AG09309 (cell line): ENCODE measurements around the gene SLC35F3.

ENCODE experiments used
- DNase-seq: peaks from one replicate; pipeline ENCODE4 v3.0.0-alpha.2; 2010; ENCODE audit warnings: low read depth
- H3K4me3 ChIP-seq: 2 replicates; pipeline ENCODE4 v1.5.1; 2011; ENCODE audit warnings: mild to moderate bottlenecking, low read depth, low read length, moderate library complexity; ENCODE audit not compliant: control insufficient read depth
- TF ChIP-seq, protein P1 (sequence below): IDR thresholded peaks from 2 replicates; pipeline ENCODE4 v1.5.1; 2011; ENCODE audit warnings: mild to moderate bottlenecking, low read depth, low read length, inconsistent platforms; ENCODE audit not compliant: insufficient read depth, control insufficient read depth; ENCODE audit errors: missing control alignments

SLC35F3 gene

DNA sequence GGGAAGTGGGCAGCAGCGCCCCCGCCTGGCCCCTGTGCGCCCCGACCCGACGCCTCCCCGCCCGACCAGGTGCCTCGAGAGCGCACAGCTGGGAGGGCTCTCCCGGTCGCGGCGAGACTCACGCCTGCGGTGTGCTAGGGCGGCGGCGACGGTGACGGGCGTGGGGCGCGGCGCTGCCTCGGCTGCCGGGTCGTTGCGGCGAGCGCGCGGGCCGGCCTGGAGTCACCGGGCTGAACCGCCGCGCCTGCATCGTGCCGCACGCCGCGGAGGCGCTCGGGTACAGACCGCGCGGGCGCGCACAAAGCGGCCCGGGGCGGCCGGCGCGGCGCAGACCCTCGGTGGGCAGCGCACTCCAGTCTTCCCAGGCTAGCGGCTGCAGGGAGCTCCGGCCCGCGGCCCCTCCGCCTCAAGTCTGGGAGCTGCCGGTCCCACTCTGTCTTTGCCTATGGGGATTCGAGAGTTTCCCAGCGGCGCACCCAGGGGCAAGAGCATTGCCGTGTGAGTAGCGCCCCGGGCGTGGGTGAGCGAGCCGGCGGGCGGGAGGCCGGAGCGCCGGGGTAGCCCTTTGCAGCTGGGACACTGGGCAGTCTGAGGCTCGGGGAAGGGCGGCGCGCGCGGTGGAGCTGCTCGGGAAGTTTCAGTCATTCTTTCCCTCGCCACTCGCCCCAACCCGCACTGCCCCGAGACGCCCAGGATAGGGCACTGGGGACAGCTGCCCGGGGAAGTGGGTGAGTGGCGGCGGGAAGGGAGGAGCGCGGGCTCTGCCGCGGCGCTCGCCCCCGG is at the start of gene SLC35F3:
TSS of gene SLC35F3 (plus strand) at position 44 of the 783 bp plus-strand sequence.
- TF ChIP-seq, protein P1, sequence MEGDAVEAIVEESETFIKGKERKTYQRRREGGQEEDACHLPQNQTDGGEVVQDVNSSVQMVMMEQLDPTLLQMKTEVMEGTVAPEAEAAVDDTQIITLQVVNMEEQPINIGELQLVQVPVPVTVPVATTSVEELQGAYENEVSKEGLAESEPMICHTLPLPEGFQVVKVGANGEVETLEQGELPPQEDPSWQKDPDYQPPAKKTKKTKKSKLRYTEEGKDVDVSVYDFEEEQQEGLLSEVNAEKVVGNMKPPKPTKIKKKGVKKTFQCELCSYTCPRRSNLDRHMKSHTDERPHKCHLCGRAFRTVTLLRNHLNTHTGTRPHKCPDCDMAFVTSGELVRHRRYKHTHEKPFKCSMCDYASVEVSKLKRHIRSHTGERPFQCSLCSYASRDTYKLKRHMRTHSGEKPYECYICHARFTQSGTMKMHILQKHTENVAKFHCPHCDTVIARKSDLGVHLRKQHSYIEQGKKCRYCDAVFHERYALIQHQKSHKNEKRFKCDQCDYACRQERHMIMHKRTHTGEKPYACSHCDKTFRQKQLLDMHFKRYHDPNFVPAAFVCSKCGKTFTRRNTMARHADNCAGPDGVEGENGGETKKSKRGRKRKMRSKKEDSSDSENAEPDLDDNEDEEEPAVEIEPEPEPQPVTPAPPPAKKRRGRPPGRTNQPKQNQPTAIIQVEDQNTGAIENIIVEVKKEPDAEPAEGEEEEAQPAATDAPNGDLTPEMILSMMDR: no peak
- DNase-seq: no peak
- H3K4me3 ChIP-seq: no peak within 1 kb of the TSS

DNA sequence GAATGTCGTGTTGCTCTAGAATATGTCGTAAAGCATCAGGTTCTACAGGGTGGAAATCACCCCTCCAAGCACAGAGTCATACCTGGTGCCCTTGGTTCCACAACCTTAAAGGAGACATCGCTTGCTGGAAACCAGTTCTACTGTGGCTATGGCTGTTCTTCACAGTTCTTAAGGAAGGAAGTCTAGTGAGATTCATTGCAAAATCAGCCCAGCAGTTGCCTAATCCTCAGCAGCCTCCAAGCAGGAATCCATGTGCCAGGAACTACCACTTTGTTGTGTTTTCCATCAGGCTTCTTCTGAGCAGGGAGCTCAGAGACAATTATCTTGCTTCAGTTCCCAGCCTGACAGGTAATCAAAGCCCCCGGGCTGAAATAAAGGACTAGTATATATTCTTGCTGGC is 45.0 kb upstream of the SLC35F3 start:
- TF ChIP-seq, protein P1: no peak
- no peak for DNase-seq
- no peak overlapping the region for H3K4me3 ChIP-seq

DNA sequence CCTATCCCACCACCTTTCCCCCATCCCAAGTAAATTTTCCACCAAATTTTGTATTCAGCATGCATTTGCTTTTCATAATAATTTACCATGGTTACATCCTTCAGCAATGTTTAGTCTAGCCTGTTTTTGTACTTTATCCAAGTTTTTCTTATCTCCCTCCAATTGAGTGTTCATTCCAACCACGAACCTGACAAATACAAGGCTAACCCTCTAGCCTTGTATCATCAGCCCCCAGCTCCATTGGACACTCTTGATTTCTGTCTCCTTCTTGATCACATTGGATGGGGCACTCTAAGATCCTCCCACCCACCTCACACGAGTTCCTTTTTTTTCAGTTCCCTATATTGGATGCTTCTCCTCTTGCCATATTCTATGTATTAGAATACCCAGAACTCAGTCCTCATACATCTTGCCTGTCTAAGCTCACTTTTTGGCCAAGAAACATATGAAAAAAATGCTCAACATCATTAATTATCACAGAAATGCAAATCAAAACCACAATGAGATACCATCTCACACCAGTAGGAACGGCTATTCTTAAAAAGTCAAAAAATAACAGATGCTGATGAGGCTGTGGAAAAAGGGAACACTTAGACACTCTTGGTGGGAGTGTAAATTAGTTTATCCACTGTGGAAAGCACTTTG is 40.5 kb upstream of the SLC35F3 start:
- TF ChIP-seq, protein P1: no peak
- no peak for DNase-seq
- no peak overlapping the region for H3K4me3 ChIP-seq

DNA sequence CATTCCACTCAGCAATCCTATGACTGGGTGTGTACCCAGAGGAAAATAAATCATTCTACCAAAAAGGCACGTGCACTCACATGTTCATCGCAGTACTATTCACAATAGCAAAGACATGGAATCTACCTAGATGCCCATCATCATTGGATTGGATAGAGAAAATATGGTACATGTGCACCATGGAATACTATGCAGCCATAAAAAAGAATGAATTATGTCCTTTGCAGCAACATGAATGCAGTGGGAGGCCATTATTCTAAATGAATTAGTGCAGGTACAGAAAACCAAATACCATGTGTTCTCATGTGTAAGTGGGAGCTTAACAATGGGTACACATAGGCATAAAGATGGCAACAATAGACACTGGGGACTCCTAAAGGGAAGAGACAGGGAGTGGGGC is 39.9 kb upstream of the SLC35F3 start:
- H3K4me3 ChIP-seq: no peak overlapping the region

DNA sequence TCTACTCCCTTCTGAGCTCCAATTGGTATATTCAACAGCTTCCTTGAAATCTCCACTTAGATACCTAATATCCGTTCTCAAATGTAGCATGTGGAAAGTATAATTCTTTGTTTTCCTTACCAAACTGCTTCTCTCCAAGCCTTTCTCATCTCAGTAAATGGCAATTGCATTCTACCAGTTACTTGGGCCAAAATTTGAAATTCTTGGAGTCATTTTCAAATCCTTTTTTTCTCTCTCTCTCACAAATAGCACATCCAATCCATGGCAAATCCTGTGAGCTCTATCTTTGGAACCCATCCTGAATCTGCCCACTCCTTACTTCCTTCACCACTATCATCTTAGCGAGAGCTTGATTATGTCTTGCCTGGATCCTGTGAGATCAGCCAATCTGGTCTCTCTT is 39.3 kb upstream of the SLC35F3 start:
- TF ChIP-seq, protein P1: no peak
- no peak overlapping the region for H3K4me3 ChIP-seq

More for the DNA sequence above, 39.9 kb upstream of the SLC35F3 start:
- TF ChIP-seq, protein P1: no peak
- no peak for DNase-seq

DNA sequence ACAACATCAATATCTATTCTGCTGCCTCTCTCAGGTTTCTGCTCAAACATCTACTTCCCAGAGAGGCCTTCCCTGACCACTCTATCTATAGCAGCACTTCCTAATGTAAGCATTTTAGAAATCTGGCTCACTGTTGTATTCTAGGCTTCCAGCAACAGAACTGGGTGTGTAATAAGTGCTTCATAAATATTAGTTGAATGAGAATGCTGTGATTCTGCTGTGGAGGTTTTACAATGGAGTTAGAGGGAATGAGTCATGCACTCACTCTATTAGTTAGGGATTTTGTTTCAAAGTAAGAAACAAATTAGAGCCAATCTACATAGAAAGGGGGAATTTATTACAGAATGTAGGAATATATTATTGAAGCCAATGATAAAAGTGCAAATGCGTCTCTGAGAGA is 38.6 kb upstream of the SLC35F3 start:
- TF ChIP-seq, protein P1: no peak
- H3K4me3 ChIP-seq: no peak overlapping the region
- no peak for DNase-seq

More for the DNA sequence above, 39.3 kb upstream of the SLC35F3 start:
- no peak for DNase-seq
